MM.1S (cell line): Measurements from ENCODE around the gene ERO1A.
"Not testable (repeated sequence)": the region's sequence is repeated elsewhere in the genome, so short reads cannot be mapped to it uniquely, and the experiment has no call there.

ENCODE experiments used
- DNase-seq: peaks from one replicate; pipeline ENCODE4 v3.0.0-alpha.2; 2015
- H2AFZ ChIP-seq: fragments of 300-600 bp; sonication (generic); 2 replicates; pipeline ENCODE4 v1.6.0; 2016; ENCODE audit warnings: antibody characterized with exemption, low read length
- H3F3A ChIP-seq: fragments of 300-600 bp; sonication (generic); 2 replicates; pipeline ENCODE4 v1.6.1; 2016; ENCODE audit warnings: mild to moderate bottlenecking, antibody characterized with exemption, low read length, moderate library complexity, mixed read lengths; ENCODE audit not compliant: insufficient read depth
- H3K27ac ChIP-seq: fragments of 300-600 bp; sonication (generic); 2 replicates; pipeline ENCODE4 v1.5.1; 2016; ENCODE audit warnings: mild to moderate bottlenecking, low read length
- H3K27me3 ChIP-seq: fragments of 300-600 bp; sonication (generic); replicated peaks from 2 replicates; pipeline ENCODE4 v1.6.0; 2016; ENCODE audit warnings: low read length; ENCODE audit not compliant: insufficient read depth
- H3K36me3 ChIP-seq: fragments of 300-600 bp; sonication (generic); replicated peaks from 2 replicates; pipeline ENCODE4 v1.6.1; 2016; ENCODE audit warnings: mild to moderate bottlenecking, low read length, mixed read lengths; ENCODE audit not compliant: insufficient read depth
- H3K4me1 ChIP-seq: fragments of 300-600 bp; sonication (generic); 2 replicates; pipeline ENCODE4 v1.6.1; 2016; ENCODE audit warnings: low read length, mixed read lengths
- H3K4me2 ChIP-seq: fragments of 300-600 bp; sonication (generic); 2 replicates; pipeline ENCODE4 v1.6.0; 2016; ENCODE audit warnings: low read depth, low read length
- H3K4me3 ChIP-seq: fragments of 300-600 bp; sonication (generic); 2 replicates; pipeline ENCODE4 v1.5.1; 2016; ENCODE audit warnings: low read length, mixed read lengths
- H3K79me2 ChIP-seq: fragments of 300-600 bp; sonication (generic); 2 replicates; pipeline ENCODE4 v1.6.1; 2016; ENCODE audit warnings: mixed run types, low read length, mixed read lengths
- H3K9ac ChIP-seq: fragments of 300-600 bp; sonication (generic); 2 replicates; pipeline ENCODE4 v1.6.1; 2016; ENCODE audit warnings: low read length, mixed read lengths
- H3K9me2 ChIP-seq: fragments of 300-600 bp; sonication (generic); replicated peaks from 2 replicates; pipeline ENCODE4 v1.6.1; 2016; ENCODE audit warnings: mild to moderate bottlenecking, low read length, mixed read lengths; ENCODE audit not compliant: insufficient read depth
- H3K9me3 ChIP-seq: fragments of 300-600 bp; sonication (generic); replicated peaks from 2 replicates; pipeline ENCODE4 v1.6.1; 2016; ENCODE audit warnings: mild to moderate bottlenecking, low read length, mixed read lengths; ENCODE audit not compliant: insufficient read depth
- H4K20me1 ChIP-seq: fragments of 300-600 bp; sonication (generic); 2 replicates; pipeline ENCODE4 v1.6.1; 2016; ENCODE audit warnings: mild to moderate bottlenecking, low read length, moderate library complexity, mixed read lengths; ENCODE audit not compliant: insufficient read depth
- CTCF ChIP-seq: fragments of 300-600 bp; sonication (generic); IDR thresholded peaks from 2 replicates; pipeline ENCODE4 v1.5.1; 2016; ENCODE audit warnings: antibody characterized with exemption, low read length, mixed read lengths
- EZH2 ChIP-seq: fragments of 300-600 bp; sonication (generic); optimal IDR thresholded peaks from 2 replicates; pipeline ENCODE3; 2017; ENCODE audit warnings: low read depth, mild to moderate bottlenecking, antibody characterized with exemption, low read length, mixed read lengths
- EZH2phosphoT487 ChIP-seq: fragments of 300-600 bp; sonication (generic); IDR thresholded peaks from 2 replicates; pipeline ENCODE4 v1.6.1; 2018; ENCODE audit warnings: antibody characterized with exemption, low read length

Gene ERO1A

DNA sequence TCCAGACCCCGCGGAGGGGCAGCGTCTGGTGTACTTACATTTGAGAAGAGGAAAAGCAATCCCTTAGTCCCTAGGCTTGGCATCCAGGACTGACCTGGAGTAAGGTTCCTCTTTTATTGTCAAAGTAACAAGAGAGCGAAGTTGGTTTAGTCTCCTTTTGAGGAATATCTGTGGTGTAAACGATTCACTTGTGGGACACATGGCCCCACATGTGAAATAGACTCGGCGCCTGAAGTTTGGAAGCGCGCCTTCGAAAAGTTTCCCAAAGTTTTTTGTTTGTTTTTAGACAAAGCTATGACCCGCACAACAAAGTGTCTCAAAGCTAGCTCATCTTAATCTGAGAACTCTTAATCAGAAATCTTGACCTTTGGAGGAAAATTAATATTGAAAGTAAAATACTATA lies 35.4 kb upstream of the ERO1A start:
- peak overlapping the region; percentile 58 for H2AFZ ChIP-seq
- peak overlapping the region; percentile 38; the same call in 1 of the 2 replicates for H3K27ac ChIP-seq
- H3K9me3 ChIP-seq: no peaks in the 10 kb centered on the region
- H3K4me3 ChIP-seq: peak overlapping the region; percentile 87
- H3F3A ChIP-seq: peaks cover 7% of the 10 kb centered on the region
- H3K79me2 ChIP-seq: peaks cover 24% of the 10 kb centered on the region
- DNase-seq: no peak
- H3K27me3 ChIP-seq: no peaks in the 10 kb centered on the region
- H3K4me2 ChIP-seq: peak overlapping the region; percentile 60
- peak overlapping the region; percentile 76 for H3K9ac ChIP-seq
- no peak for TF ChIP-seq CTCF
- no peak for TF ChIP-seq EZH2phosphoT487
- TF ChIP-seq EZH2: no peak
- no peaks in the 10 kb centered on the region for H4K20me1 ChIP-seq
- H3K4me1 ChIP-seq: 0 out of 2 replicates have a peak, but pooled peaks cover 4% of the 10 kb centered on the region
- no peaks in the 10 kb centered on the region for H3K9me2 ChIP-seq
- peaks cover 3% of the 10 kb centered on the region; the same call in 1 of the 2 replicates for H3K36me3 ChIP-seq

- DNase-seq: peak; percentile 94
- Histone ChIP-seq H3K4me1 (peaks cover 5% of the 10 kb centered on the region; the same call in 1 of the 2 replicates), H3K36me3 (peaks cover 3% of the 10 kb centered on the region; the same call in 1 of the 2 replicates), H3K4me2 (peak within 1 kb of the TSS; percentile 60), H3F3A (peaks cover 7% of the 10 kb centered on the region), H3K9me2 (no peaks in the 10 kb centered on the region), H3K9ac (peak within 1 kb of the TSS; percentile 76), H2AFZ (peak within 1 kb of the TSS; percentile 58), H3K79me2 (peaks cover 26% of the 10 kb centered on the region), H3K27me3 (no peaks in the 10 kb centered on the region), H3K4me3 (peak within 1 kb of the TSS; percentile 87), H4K20me1 (no peaks in the 10 kb centered on the region), H3K9me3 (no peaks in the 10 kb centered on the region), H3K27ac (peak within 1 kb of the TSS; percentile 38; the same call in 1 of the 2 replicates)
- TF ChIP-seq CTCF: no peak
- no peak for TF ChIP-seq EZH2
- no peak for TF ChIP-seq EZH2phosphoT487
Measured at GRCh38 chr14:52729925-52730708, 34.8 kb upstream of the ERO1A start, which contains the start of gene STYX. Gene STYX, plus strand, starts transcription at chr14:52730166. Its CDS starts 309 bp downstream, at chr14:52730475.

- Histone ChIP-seq H3K4me1 (peaks cover 10% of the 10 kb centered on the region; the same call in 1 of the 2 replicates), H3K4me3 (no peak overlapping the region; the same call in 1 of the 2 replicates), H3K4me2 (peak overlapping the region; percentile 43; the same call in 1 of the 2 replicates), H3K9me3 (no peaks in the 10 kb centered on the region), H3K27me3 (no peaks in the 10 kb centered on the region), H3K79me2 (peaks cover 32% of the 10 kb centered on the region), H3K9ac (no peak overlapping the region), H3K27ac (no peak overlapping the region), H3K9me2 (no peaks in the 10 kb centered on the region), H4K20me1 (no peaks in the 10 kb centered on the region), H3K36me3 (peaks cover 3% of the 10 kb centered on the region; the same call in 1 of the 2 replicates), H3F3A (peaks cover 7% of the 10 kb centered on the region), H2AFZ (no peak overlapping the region)
- DNase-seq: no peak
- no peak for TF ChIP-seq EZH2
- TF ChIP-seq EZH2phosphoT487: no peak
- TF ChIP-seq CTCF: no peak
Measured at GRCh38 chr14:52729585-52729924, 34.2 kb upstream of the ERO1A start.

DNA sequence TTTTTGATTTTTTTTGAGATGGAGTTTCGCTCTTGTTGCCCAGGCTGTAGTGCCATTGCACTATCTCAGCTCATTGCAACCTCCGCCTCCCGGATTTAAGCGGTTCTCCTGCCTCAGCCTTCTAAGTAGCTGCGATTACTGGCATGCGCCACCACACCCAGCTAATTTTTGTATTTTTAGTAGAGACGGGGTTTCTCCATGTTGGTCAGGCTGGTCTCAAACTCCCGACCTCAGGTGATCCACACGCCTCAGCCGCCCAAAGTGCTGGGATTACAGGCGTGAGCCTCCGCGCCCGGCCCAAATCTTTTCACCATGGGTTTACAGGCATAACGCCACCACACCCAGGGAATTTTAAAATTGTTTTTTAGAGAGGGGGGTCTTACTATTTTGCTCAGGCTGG lies 33.7 kb upstream of the ERO1A start:
- not testable (repeated sequence) for H3K27me3 ChIP-seq, DNase-seq, H3K27ac ChIP-seq, H4K20me1 ChIP-seq, H3K9me3 ChIP-seq, H3K36me3 ChIP-seq, H3K4me3 ChIP-seq, H3K4me2 ChIP-seq, H3K9ac ChIP-seq, H3K9me2 ChIP-seq, H3F3A ChIP-seq, H2AFZ ChIP-seq
- Histone ChIP-seq H3K4me1 (peaks cover 15% of the 10 kb centered on the region), H3K79me2 (peaks cover 37% of the 10 kb centered on the region)

DNA sequence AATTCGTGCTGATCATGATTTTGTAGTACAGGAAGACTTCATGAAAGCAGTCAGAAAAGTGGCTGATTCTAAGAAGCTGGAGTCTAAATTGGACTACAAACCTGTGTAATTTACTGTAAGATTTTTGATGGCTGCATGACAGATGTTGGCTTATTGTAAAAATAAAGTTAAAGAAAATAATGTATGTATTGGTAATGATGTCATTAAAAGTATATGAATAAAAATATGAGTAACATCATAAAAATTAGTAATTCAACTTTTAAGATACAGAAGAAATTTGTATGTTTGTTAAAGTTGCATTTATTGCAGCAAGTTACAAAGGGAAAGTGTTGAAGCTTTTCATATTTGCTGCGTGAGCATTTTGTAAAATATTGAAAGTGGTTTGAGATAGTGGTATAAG lies 32.2 kb upstream of the ERO1A start:
- not testable (repeated sequence) for H3K27ac ChIP-seq, H3K4me3 ChIP-seq, DNase-seq, H2AFZ ChIP-seq, H3K9me2 ChIP-seq, H3K9me3 ChIP-seq, H3K9ac ChIP-seq, H3K36me3 ChIP-seq, H4K20me1 ChIP-seq, H3K4me2 ChIP-seq, H3K27me3 ChIP-seq
- peaks cover 12% of the 10 kb centered on the region for H3F3A ChIP-seq
- H3K79me2 ChIP-seq: peaks cover 48% of the 10 kb centered on the region
- H3K4me1 ChIP-seq: peaks cover 30% of the 10 kb centered on the region
